MG63 (cell line): ENCODE data around the gene DIS3L2. TPM values are rescaled to one million over a fixed set of nuclear protein-coding genes. Genes with fewer than 3 reads are reported as not detected.

ENCODE experiments used
- DNase-seq: peaks from one replicate; pipeline ENCODE4 v3.0.0-alpha.2; 2020
- H3K27me3 ChIP-seq: fragments of 250-450 bp; sonication (Bioruptor Pico); 2 replicates; pipeline ENCODE4 v1.5.1; 2020; ENCODE audit warnings: mild to moderate bottlenecking, moderate library complexity
- H3K36me3 ChIP-seq: fragments of 250-450 bp; sonication (Bioruptor Pico); 2 replicates; pipeline ENCODE4 v1.5.1; 2020; ENCODE audit warnings: mild to moderate bottlenecking, moderate library complexity
- H3K4me3 ChIP-seq: fragments of 250-450 bp; sonication (Bioruptor Pico); 2 replicates; pipeline ENCODE4 v1.5.1; 2020; ENCODE audit warnings: mild to moderate bottlenecking, moderate library complexity
- H3K9me3 ChIP-seq: fragments of 250-450 bp; sonication (Bioruptor Pico); 2 replicates; pipeline ENCODE4 v1.5.1; 2020; ENCODE audit warnings: mild to moderate bottlenecking, moderate library complexity
- total RNA-seq: library from RNA; depleted of rRNA; stranded (reverse); fragments of >200 nt; shearing (Covaris generic); gene quantifications from 2 replicates; pipeline ENCODE4 v1.2.3, GENCODE V29; 2014; ENCODE audit warnings: low replicate concordance

Gene DIS3L2
- total RNA-seq, 1 experiment from 2014 or later, result 17.2 TPM

DNA sequence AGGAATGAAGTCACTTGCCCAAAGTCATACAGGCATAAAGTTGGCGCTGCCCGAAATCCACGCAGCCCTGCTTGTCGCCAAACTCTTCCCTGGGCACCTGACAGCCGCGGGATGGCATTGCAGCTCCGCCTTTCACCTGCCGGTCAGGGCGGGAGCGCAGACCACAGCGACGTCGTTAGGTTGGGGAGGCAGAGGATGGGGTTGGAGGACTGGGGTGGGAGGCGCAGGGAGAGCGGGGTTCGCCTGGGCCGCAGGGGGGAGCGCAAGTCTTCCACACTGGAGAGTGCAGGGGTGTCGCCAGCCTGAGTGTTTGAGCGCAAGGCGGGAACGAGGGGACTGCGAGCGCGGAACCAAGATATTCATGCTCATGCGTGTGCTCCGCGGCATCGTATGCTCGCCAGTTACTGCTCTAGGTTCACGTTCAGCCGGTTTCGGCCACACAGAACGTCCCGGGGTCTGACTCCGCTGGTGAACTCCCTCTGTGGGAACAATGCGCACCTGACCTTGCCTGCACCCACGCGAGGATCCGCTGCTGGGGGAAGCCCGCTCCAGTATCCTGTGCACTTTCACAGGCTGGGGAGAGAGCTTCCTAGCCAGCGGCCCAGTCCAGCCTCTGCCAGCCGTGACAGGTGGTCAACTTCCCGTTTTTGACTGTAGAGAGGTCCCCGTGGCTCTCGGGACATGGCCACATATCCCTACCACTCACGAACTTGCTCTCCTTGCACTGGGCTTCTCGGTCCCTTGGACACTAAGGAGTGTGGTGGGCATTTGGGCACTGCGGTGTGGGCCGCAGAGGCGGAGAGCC lies 34.5 kb upstream of the DIS3L2 start:
- Histone ChIP-seq H3K9me3 (no peaks in the 10 kb centered on the region), H3K4me3 (no peak overlapping the region), H3K27me3 (peaks cover 12% of the 10 kb centered on the region), H3K36me3 (no peaks in the 10 kb centered on the region)
- no peak for DNase-seq

DNA sequence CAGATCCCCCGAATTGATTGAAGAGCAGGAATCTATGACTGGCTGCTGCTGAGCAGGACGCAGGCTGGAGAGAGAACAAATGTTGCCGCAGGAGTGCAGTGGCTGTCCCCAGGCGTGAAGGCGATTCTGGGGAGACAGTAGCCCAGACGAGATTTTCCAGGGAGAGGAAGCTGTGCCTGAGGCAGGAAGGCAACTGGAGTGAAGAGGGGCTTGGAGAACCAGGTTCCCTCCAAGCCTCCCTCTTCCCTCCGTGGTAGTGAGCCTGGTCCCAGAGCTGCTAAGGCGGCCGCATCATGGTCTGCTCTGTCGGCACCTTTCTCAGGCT lies 34.0 kb upstream of the DIS3L2 start:
- no peaks in the 10 kb centered on the region for H3K36me3 ChIP-seq
- H3K27me3 ChIP-seq, result peaks cover 12% of the 10 kb centered on the region
- DNase-seq, result no peak
- H3K4me3 ChIP-seq, result no peak overlapping the region
- no peaks in the 10 kb centered on the region for H3K9me3 ChIP-seq

DNA sequence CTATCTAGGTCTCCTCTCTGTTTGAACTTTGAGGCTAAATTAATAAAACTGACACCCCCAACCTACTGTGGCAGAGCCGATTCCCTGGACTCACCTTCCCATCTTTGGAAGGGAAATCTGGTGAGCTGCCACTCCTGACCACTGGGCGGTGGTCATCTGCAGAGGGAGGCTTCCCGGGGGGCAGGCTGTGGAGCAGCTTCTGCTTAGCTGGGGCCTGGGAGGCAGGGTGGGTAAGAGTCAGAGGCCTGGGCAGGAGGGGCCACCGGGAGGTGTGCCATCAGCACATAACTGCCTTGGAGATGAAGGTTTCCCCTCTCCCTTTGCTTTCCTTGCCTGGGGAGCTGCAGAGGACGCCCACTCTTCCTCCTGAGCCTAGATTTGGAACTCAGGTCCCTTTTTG lies 33.0 kb upstream of the DIS3L2 start:
- Histone ChIP-seq H3K9me3 (no peaks in the 10 kb centered on the region), H3K36me3 (no peaks in the 10 kb centered on the region), H3K27me3 (peaks cover 12% of the 10 kb centered on the region), H3K4me3 (no peak overlapping the region)
- no peak for DNase-seq

DNA sequence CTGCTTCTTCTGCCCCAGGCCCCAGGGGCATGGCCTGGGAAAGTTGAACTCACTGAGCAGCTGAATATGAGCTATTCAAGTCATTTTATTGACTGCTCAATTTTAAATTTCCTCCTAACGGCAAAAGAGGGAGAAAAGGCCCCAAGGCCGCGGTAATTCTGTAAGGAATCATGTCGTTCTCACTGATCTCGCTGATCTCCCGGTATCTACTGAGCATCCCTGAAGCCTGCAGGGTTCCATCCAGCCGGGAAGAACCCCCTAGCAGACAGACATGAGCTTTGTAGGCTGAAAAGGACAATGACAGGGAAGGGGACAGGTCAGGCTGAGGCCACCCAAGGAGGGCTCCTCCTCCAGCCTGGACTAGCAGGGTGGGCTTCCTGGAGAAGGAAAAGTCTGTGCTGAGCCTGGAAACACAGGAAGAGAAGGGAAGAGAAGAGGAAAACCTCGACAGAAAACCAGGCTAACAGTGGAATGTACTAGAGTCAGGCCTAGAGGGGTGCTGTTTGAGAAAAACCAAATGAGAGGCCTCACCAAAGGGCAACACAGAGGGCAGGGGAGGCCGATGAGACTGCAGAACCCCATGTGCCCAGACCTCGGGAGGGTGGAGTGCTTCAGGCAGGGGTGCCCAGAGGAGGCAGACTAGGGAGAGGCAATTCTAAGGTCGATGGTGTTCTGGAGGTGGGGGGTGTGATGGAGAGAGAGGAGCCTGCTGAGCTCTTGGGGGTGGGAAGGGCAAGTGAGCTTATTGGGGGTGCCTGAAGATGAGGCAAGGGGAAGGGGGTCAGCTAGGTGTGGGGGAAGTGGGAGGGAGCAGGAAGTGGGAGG lies 32.4 kb upstream of the DIS3L2 start:
- Histone ChIP-seq H3K36me3 (no peaks in the 10 kb centered on the region), H3K27me3 (peaks cover 12% of the 10 kb centered on the region), H3K9me3 (no peaks in the 10 kb centered on the region), H3K4me3 (no peak overlapping the region)
- DNase-seq, result no peak

DNA sequence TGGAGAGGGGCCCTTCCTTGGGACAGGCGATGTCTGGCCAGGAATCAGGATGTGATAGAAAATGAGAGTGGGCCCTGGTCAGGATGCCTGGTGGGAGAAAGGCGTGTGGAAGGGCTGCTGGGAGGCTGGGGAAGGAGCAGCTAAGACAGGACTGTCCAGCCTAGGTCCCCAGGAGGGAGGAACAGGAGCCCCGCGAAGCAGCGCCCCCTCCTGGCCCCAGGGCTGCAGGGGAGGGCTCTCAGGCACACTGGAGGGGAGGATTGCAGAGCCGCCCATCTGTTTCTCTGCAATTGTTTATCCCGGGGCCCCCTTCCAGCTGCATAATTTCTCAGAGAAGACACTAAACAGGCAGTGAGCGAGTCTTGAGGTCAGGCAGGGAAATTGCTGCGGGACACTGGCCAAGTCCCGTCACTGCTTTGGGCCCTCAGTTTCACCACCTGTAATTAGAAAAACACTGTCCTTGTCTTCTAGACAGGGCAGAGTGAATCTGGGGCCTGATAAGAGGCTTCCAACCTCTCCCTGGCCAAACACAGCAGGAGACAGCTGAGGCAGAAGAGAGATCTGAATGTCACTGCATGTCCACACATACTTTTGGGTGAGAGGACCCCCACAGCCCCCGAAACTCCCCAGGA lies 31.4 kb upstream of the DIS3L2 start:
- Histone ChIP-seq H3K27me3 (peaks cover 12% of the 10 kb centered on the region), H3K4me3 (no peak overlapping the region), H3K36me3 (no peaks in the 10 kb centered on the region), H3K9me3 (no peaks in the 10 kb centered on the region)
- DNase-seq, result peak; percentile 19

DNA sequence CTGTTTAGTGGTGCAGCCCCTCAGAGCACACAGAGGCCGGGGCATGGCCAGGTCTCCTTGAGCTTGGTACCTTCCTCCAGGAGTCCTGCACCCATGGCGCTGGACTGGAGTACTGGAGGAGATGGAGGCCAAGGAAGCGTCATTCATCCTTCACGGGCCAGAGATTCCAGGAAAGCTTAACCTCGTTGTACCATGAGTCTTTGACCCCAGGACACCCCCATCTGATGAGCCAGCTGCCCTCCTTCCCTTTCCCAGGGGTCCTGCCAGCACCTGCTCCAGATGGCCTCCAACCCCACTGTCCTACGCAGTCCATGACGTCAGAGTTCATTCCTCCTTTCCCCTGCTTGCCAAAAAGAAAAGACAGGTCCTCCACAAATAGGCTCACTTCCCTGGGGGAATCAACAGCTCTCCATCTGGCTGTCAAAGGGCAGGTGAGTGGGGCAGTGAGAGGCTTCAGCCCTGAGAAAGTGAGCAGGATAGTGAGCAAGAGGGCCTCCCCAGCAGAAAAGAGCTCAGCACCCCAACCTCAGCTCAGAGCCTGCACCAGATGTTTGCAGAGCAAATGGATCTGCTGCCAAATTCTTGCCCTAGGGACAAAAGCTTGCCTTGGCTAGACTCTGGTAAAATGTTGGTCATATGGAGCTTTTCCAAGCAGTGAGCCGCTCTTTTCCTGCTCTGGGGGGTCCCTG lies 30.8 kb upstream of the DIS3L2 start:
- Histone ChIP-seq H3K36me3 (no peaks in the 10 kb centered on the region), H3K27me3 (peaks cover 8% of the 10 kb centered on the region), H3K9me3 (no peaks in the 10 kb centered on the region), H3K4me3 (no peak overlapping the region)
- peak; percentile 33 for DNase-seq

DNA sequence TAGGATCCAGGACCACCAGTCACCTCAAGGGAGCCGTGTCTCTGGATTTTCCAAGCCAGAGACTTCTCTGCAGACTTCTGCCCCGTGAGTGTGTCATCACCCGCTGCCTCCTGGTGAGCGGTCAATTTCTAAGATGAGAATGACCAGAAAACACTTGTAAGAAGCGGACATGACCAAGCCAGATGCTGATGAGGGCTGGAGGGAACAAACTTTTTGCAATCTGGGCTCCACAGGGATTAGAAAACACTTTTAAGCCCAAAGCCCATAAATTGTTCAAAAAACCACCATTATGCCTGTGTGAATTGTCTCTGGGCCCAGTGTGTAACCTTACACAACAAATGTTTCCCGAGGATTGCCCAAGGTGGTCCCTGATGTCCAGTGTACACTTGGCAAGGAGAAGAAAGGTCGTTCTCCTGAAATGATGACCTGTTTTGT lies 30.0 kb upstream of the DIS3L2 start:
- peaks cover 2% of the 10 kb centered on the region; the same call in 1 of the 2 replicates for H3K27me3 ChIP-seq
- DNase-seq, result no peak
- no peaks in the 10 kb centered on the region for H3K9me3 ChIP-seq

DNA sequence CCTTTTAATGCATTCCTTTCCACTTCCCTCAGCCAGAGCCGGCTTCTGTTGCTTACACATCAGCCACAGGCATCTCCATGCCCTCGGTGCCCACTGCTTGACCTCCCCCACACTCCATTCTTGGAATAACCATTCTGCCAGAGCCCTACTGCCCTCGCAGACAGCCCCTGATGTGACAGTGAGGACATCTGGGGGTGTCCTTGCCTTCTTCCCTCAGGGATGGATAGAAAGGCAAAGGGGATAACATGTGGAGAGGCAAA lies 28.9 kb upstream of the DIS3L2 start:
- no peak for DNase-seq
- Histone ChIP-seq H3K27me3 (no peaks in the 10 kb centered on the region), H3K36me3 (no peaks in the 10 kb centered on the region), H3K4me3 (no peak overlapping the region), H3K9me3 (no peaks in the 10 kb centered on the region)

More for the DNA sequence above, 30.0 kb upstream of the DIS3L2 start:
- Histone ChIP-seq H3K36me3 (no peaks in the 10 kb centered on the region), H3K4me3 (no peak overlapping the region)

DNA sequence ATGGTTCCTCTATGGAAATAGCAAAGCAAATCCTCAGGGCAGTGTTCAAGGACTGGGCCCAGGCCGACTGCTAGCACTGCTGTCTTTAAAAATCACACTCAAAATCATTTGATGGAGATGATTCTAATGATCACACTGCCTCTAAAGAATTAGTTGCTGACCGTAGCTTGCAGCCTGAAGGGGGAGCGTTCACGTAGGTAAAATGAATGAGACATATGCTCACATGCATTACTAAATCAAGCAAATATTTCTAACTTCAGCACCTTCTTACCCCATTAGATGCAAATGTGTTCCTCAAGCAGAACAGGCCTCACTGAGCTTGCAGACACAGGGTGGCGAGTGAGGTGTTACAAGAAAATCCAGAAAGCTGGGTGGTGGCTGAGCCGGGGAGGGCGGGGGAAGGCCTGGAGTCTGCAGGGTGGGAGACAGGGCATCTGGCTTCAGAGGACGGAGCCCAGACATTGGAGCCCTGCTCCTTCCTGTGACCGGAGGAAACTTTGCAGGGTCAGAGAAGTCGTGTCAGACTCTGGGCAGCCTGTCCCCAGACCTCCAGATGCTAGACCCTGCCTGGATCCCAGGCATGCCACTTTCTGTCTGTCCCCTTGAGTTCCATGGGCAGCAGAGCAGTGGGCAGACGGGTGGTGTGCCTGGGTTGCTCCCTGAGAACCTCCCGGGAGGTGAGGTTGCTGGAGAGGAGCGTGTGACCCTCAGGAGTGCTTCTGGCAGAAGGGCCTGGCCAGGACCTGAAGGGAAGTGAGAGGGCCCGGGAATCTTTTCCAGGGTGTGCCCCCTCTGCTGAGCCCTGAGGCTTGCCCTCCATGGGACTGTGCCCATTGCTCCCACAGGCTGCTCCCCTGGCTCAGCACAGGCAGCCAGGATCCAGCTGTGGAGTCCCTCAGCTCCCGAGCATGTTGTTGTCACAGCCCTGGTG lies 28.3 kb upstream of the DIS3L2 start:
- DNase-seq, result no peak
- no peaks in the 10 kb centered on the region for H3K27me3 ChIP-seq
- no peaks in the 10 kb centered on the region for H3K9me3 ChIP-seq
- H3K36me3 ChIP-seq, result no peaks in the 10 kb centered on the region
- no peak overlapping the region for H3K4me3 ChIP-seq

DNA sequence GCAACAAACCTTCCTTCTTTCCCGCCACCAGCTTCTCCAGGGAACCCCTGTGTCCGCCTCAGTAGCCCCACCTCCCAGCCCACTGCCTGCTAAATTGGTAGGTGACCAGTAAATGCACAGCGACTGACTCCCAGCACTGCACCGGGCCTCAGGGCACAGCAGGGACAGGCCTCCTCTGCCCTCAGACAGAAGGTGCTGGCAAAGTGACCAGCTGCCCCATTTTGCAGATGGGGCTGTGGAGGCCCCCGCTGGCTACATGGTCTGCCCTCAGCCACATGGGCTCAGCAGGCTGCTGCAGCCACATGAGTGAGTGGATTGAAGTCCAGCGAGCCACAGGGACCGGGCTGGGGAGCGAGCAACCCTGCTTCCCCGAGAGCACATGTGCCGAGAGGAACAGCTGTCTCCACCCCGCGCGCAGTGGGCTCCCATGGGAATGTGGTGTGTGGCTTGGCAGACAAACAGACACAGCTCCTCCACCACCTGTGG lies 27.6 kb upstream of the DIS3L2 start:
- H3K4me3 ChIP-seq, result no peak overlapping the region
- H3K36me3 ChIP-seq, result no peaks in the 10 kb centered on the region
- H3K27me3 ChIP-seq, result no peaks in the 10 kb centered on the region
- no peaks in the 10 kb centered on the region for H3K9me3 ChIP-seq
- DNase-seq, result no peak

DNA sequence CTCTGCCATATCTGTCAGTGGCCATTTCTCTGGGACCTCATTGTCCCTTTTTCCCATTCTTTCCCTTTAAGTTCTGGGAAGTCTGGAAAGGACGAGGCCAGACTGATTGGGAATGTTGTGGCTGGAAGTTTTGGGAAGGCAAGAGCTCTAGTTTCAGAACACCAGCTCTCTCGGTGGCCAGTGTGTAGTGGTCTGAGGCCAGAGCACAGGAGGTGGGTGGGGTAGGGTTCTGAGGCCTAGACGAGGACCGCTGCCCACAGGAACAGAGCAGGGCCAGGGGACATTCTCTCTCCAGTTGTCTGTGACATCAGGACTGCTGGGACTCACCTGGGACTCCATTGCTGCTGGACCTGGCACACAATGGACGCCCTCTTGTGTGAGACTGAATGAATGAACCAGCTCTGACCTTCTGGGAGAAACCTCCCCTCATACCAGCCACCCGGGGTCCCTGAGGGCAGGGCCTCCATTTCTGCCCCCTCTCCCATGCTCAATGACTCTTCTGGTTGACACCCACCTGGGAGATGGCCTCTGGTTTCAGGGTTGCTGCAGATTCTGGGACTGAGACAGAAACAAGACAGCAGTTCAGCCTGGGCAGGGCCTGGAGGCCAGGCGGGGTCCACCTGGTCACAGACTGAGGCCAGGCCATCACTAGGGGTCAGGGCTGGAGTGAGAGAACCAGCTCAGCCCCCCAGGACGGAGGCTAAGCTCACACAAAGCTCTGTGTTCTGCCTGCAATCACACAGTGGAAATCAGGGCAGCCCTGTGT lies 26.9 kb upstream of the DIS3L2 start:
- no peak overlapping the region for H3K4me3 ChIP-seq
- no peaks in the 10 kb centered on the region for H3K27me3 ChIP-seq
- no peaks in the 10 kb centered on the region for H3K9me3 ChIP-seq
- DNase-seq, result no peak
- H3K36me3 ChIP-seq, result no peaks in the 10 kb centered on the region

DNA sequence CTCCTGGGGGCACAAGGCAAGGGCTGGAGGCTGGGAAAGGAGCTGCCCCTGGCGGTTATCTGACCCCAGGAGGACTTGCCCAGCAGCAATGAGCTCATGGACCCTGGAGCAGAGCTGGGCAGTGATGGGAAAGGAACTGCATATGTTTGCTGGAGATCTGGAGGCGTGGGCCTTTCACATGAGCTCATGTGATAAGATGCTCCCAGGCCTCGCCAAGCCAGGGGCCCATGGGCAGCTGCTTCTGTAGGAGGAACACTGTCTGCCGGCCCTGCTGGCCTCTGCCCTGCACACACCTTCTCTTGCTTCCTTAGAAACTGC lies 26.3 kb upstream of the DIS3L2 start:
- Histone ChIP-seq H3K36me3 (no peaks in the 10 kb centered on the region), H3K9me3 (no peaks in the 10 kb centered on the region), H3K27me3 (no peaks in the 10 kb centered on the region), H3K4me3 (no peak overlapping the region)
- DNase-seq, result no peak

DNA sequence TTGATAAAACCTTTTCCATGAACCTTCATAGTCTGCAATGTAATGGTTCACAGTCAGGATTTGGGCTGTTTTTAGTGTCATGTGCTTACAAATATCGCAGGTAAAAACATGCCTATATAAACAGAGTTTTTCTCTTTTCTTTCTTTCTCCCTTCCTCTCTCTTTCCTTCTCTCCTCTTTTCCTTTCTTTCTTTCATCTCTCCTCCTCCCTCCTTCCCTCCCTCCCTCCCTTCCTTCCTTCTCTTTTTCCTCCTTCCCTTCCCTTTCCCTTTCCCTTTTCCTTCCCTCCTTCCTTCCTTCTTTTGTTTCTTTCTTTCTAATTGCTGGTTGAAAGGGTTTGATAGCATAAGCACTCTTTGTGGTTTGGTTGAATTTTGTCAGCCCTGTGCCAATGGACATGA lies 25.7 kb upstream of the DIS3L2 start:
- no peaks in the 10 kb centered on the region for H3K36me3 ChIP-seq
- no peaks in the 10 kb centered on the region for H3K9me3 ChIP-seq
- H3K4me3 ChIP-seq, result no peak overlapping the region
- H3K27me3 ChIP-seq, result no peaks in the 10 kb centered on the region
- no peak for DNase-seq

DNA sequence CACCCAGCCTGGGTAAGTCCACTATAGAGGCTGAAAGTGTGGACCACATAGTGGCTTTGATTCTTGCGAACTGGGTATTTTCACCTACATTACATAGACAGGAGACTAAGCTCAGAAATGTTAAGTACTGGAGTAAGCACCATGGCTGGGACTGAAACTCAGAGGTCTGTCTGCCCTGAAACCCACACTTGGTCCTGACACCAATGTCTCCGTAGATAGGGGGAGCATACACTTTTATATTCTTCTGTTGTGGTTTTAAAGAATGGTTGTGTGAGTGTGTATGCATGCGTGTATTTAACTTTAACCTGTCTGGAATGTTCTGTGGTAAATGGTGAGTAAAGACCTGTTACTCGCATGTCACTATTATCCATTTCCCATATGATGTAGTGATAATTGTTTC lies 25.0 kb upstream of the DIS3L2 start:
- no peak for DNase-seq
- H3K36me3 ChIP-seq, result no peaks in the 10 kb centered on the region

DNA sequence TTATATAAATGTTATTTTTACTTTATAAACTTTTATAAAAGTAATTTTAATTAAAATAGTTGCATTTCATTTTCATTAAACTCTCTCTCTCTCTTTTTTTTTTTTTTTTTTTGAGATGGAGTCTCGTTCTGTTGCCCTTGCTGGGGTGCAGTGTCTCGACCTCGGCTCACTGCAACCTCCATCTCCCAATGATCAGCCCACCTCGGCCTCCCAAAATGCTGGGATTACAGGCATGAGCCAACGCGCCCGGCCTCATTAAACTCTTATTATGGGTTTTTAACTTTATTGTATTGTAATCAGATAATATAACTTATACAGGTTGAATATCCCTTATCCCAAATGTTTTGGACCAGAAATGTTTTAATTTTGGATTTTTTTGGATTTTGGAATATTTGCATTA lies 24.5 kb upstream of the DIS3L2 start:
- no peak for DNase-seq
- Histone ChIP-seq H3K36me3 (no peaks in the 10 kb centered on the region), H3K27me3 (no peaks in the 10 kb centered on the region), H3K9me3 (no peaks in the 10 kb centered on the region), H3K4me3 (no peak overlapping the region)

More for the DNA sequence above, 25.0 kb upstream of the DIS3L2 start:
- Histone ChIP-seq H3K4me3 (no peak overlapping the region), H3K27me3 (no peaks in the 10 kb centered on the region), H3K9me3 (no peaks in the 10 kb centered on the region)

DNA sequence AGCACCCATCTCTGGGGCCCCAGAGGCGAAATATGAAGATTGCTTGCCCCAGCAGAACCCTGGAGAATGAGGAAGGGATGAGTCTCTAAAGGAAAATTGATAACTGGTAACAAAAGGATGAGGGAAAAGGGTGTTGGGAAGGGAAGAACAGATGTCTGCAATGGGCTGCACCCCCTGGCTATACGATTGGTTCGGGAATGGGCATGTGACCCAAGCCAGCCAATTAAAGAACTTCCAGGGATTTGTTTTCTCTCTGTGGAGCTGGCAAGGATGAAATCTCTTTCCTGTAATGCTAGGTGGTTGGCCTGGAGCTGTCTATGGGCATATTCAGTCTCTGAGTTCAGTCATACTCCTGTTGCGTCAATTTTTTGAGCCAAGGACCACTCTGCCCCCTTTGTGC lies 22.5 kb upstream of the DIS3L2 start:
- H3K27me3 ChIP-seq, result no peaks in the 10 kb centered on the region
- DNase-seq, result no peak
- H3K4me3 ChIP-seq, result no peak overlapping the region
- no peaks in the 10 kb centered on the region for H3K9me3 ChIP-seq
- no peaks in the 10 kb centered on the region for H3K36me3 ChIP-seq
